HCT116 (cell line): Measurements from ENCODE around the gene DPF3. TPM values are rescaled to one million over a fixed set of nuclear protein-coding genes. Genes with fewer than 3 reads are reported as not detected.

Experiments
- ATAC-seq: fragments of 200-7000 bp; cut with Tn5 transposase; 2 replicates; pipeline ENCODE4 v1.9.1; 2020; ENCODE audit warnings: mild to moderate bottlenecking, moderate library complexity
- BruUV-seq: library from RNA; stranded (reverse); fragments of 400-500 nt; replicated peaks from 2 replicates; lab custom pipeline; 2021; lab: Mats Ljungman, UMichigan
- CTCF ChIA-PET: fragments of 300-600 bp; sonication (Branson Sonifier 250); formaldehyde crosslinking; loops from one replicate; lab custom pipeline; 2021; ENCODE audit warnings: antibody characterized with exemption; lab: Charles Lee
- POLR2A ChIA-PET: fragments of 300-600, 350-600 bp; sonication (Branson Sonifier 250); formaldehyde crosslinking; loops from one replicate; lab custom pipeline; 2021; ENCODE audit warnings: antibody characterized with exemption; lab: Charles Lee
- RAD21 ChIA-PET, 2 experiments: fragments of 300-600 bp; sonication (Branson Sonifier 250); formaldehyde crosslinking; loops; one replicate each; lab custom pipeline; 2023; ENCODE audit warnings: low total read pairs in 2 of 2; ENCODE audit not compliant: uncharacterized antibody in 2 of 2, unreplicated experiment in 2 of 2, low non-redundant PET in 1 of 2; lab: Charles Lee
- DNase-seq: peaks from one replicate; pipeline ENCODE4 v3.0.0-alpha.2; 2010; ENCODE audit warnings: low read depth, low spot score
- H2AFZ ChIP-seq: fragments of 200-600 bp; shearing (Covaris generic), sonication (generic); 2 replicates; pipeline ENCODE4 v1.6.1; 2017; ENCODE audit warnings: low read depth, mixed run types, mixed read lengths, antibody characterized with exemption, low read length; ENCODE audit not compliant: poor library complexity, severe bottlenecking
- H3K27ac ChIP-seq: 2 replicates; pipeline ENCODE4 v1.5.1; 2012; ENCODE audit warnings: low read depth, low read length
- H3K27me3 ChIP-seq: fragments of 200-600 bp; sonication (generic); 2 replicates; pipeline ENCODE4 v1.6.1; 2016; ENCODE audit warnings: mixed run types, low read length, mixed read lengths; ENCODE audit not compliant: insufficient read depth
- H3K36me3 ChIP-seq, 2 experiments: fragments of 200-500 bp in 1 of 2; fragments of 200-600 bp in 1 of 2; sonication (Bioruptor generic) in 1 of 2; sonication (generic) in 1 of 2; 2 replicates each; pipeline versions ENCODE4 v1.5.1 to v1.6.1; 2014 to 2016; ENCODE audit warnings: low read length in 2 of 2, inconsistent platforms in 1 of 2, mixed read lengths in 1 of 2, mixed run types in 1 of 2; ENCODE audit not compliant: insufficient read depth in 2 of 2, control insufficient read depth in 1 of 2
- H3K4me1 ChIP-seq, 2 experiments: fragments of 200-600 bp in 1 of 2; sonication (generic) in 1 of 2; 2 replicates each; pipeline versions ENCODE4 v1.5.1 to v1.6.1; 2012 to 2017; ENCODE audit warnings: low read length in 2 of 2, inconsistent platforms in 1 of 2, mild to moderate bottlenecking in 1 of 2, mixed read lengths in 1 of 2, mixed run types in 1 of 2, moderate library complexity in 1 of 2; ENCODE audit not compliant: insufficient read depth in 2 of 2, control insufficient read depth in 1 of 2
- H3K4me2 ChIP-seq: fragments of 200-600 bp; sonication (generic); 2 replicates; pipeline ENCODE4 v1.6.1; 2017; ENCODE audit warnings: mixed run types, low read length, mixed read lengths
- H3K4me3 ChIP-seq, 2 experiments: fragments of 200-600 bp in 1 of 2; sonication (generic) in 1 of 2; replicated peaks in 1 of 2; 2 replicates each; pipeline ENCODE4 v1.5.1; 2011 to 2016; ENCODE audit warnings: low read length in 2 of 2, control low read depth in 1 of 2, low read depth in 1 of 2, mild to moderate bottlenecking in 1 of 2, mixed read lengths in 1 of 2, mixed run types in 1 of 2
- H3K79me2 ChIP-seq: fragments of 200-600 bp; sonication (generic); 2 replicates; pipeline ENCODE4 v1.6.1; 2017; ENCODE audit warnings: mild to moderate bottlenecking, mixed run types, low read length, moderate library complexity, mixed read lengths; ENCODE audit not compliant: insufficient read depth
- H3K9ac ChIP-seq: fragments of 200-600 bp; sonication (generic); 2 replicates; pipeline ENCODE4 v1.6.1; 2016; ENCODE audit warnings: low read length, mixed read lengths
- H3K9me2 ChIP-seq: fragments of 200-600 bp; sonication (generic), shearing (Covaris generic); 2 replicates; pipeline ENCODE4 v1.6.1; 2017; ENCODE audit warnings: mixed run types, mild to moderate bottlenecking, moderate library complexity; ENCODE audit not compliant: insufficient read depth
- H3K9me3 ChIP-seq, 2 experiments: fragments of 200-500 bp in 1 of 2; fragments of 200-600 bp in 1 of 2; sonication (Bioruptor generic) in 1 of 2; sonication (generic) in 1 of 2; 2 replicates each; pipeline ENCODE4 v1.6.1; 2014 to 2017; ENCODE audit warnings: low read length in 2 of 2, mixed read lengths in 2 of 2, inconsistent platforms in 1 of 2, low read depth in 1 of 2, mild to moderate bottlenecking in 1 of 2, mixed run types in 1 of 2, moderate library complexity in 1 of 2; ENCODE audit not compliant: control insufficient read depth in 1 of 2, insufficient read depth in 1 of 2
- H4K20me1 ChIP-seq: fragments of 200-600 bp; sonication (generic), shearing (Covaris generic); 2 replicates; pipeline ENCODE4 v1.6.1; 2017; ENCODE audit warnings: mixed run types, mild to moderate bottlenecking, moderate library complexity; ENCODE audit not compliant: insufficient read depth
- ATF3 ChIP-seq: IDR thresholded peaks from 2 replicates; pipeline ENCODE4 v1.6.1; 2012
- CEBPB ChIP-seq: IDR thresholded peaks from 2 replicates; pipeline ENCODE4 v1.6.1; 2012; ENCODE audit warnings: low read depth
- CTCF ChIP-seq, 3 experiments: fragments of 200-600 bp in 1 of 3; sonication (generic) in 1 of 3; IDR thresholded peaks in 2 of 3; conservative IDR thresholded peaks in 1 of 3; 2 replicates each; pipeline ENCODE4 v1.5.1; 2012 to 2017; ENCODE audit warnings: low read depth in 2 of 3, low read length in 2 of 3, antibody characterized with exemption in 1 of 3, borderline replicate concordance in 1 of 3, control low read depth in 1 of 3, mild to moderate bottlenecking in 1 of 3, mixed read lengths in 1 of 3, mixed run types in 1 of 3, moderate library complexity in 1 of 3; ENCODE audit not compliant: insufficient read depth in 1 of 3
- ELF1 ChIP-seq: IDR thresholded peaks from 2 replicates; pipeline ENCODE4 v1.6.1; 2012; ENCODE audit warnings: low read depth, borderline replicate concordance
- FOSL1 ChIP-seq: IDR thresholded peaks from 2 replicates; pipeline ENCODE4 v1.6.1; 2012; ENCODE audit warnings: low read depth
- POLR2A ChIP-seq: IDR thresholded peaks from 2 replicates; pipeline ENCODE4 v1.7.0; 2011; ENCODE audit warnings: borderline replicate concordance; ENCODE audit not compliant: insufficient read depth, insufficient read length; ENCODE audit errors: extremely low read depth
- REST ChIP-seq: IDR thresholded peaks from 2 replicates; pipeline ENCODE4 v1.6.1; 2012; ENCODE audit warnings: low read depth
- SIN3A ChIP-seq: IDR thresholded peaks from 2 replicates; pipeline ENCODE4 v1.6.1; 2012; ENCODE audit warnings: low read depth
- TCF7L2 ChIP-seq: IDR thresholded peaks from 2 replicates; pipeline ENCODE4 v1.7.0; 2011; ENCODE audit warnings: borderline replicate concordance, inconsistent platforms; ENCODE audit not compliant: insufficient read depth, insufficient read length; ENCODE audit errors: extremely low read depth
- ZBTB33 ChIP-seq: IDR thresholded peaks from 2 replicates; pipeline ENCODE4 v1.6.1; 2011; ENCODE audit warnings: mild to moderate bottlenecking, low read length, moderate library complexity; ENCODE audit not compliant: insufficient replicate concordance; ENCODE audit errors: extremely low read depth
- ZNF274 ChIP-seq: fragments of 200-500 bp; sonication (Bioruptor generic); IDR thresholded peaks from 2 replicates; pipeline ENCODE4 v1.6.1; 2014; ENCODE audit warnings: mild to moderate bottlenecking, low read depth, low read length, inconsistent platforms
- intact Hi-C: fragments of 100-400 bp; cut with micrococcal nuclease; formaldehyde crosslinking; loops from 2 replicates; pipeline ENCODE4 v1.10.0; 2022
- total RNA-seq: library from RNA; stranded (reverse); gene quantifications from one replicate; pipeline ENCODE4 v1.2.1, GENCODE V29; 2021; ENCODE audit not compliant: unreplicated experiment

The DPF3 gene
- total RNA-seq, 1 experiment from 2014 or later, result 0.27 TPM

DNA sequence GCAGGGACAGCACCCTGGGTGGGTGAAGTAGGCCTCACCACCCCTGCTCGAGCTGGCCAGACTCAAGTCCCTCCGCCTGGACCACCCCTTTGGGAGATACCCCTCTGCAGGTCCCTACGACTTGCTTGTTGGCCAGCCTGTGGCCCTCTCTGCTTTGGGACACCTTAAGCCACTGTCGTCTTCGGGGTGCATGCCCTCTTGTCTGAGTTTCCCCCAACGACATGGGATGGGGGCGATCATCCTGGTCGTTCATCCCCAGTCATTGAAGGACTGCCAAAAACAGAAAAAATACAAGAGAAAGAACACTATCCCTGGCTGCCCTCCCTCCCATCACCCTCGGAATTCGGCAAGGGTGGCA lies 151.1 kb downstream of the DPF3 start:
- intact Hi-C loops, result no loop called here
- no TSS peak for BruUV-seq
- Histone ChIP-seq H3K9me3 (no peaks in the 10 kb centered on the region), H3K9ac (no peak overlapping the region), H3K27me3 (no peaks in the 10 kb centered on the region), H3K4me1 (peaks cover 2 to 8% of the 10 kb centered on the region in 2 experiments; a peak in 2 of 4 replicates), H3K27ac (no peak overlapping the region), H3K4me2 (no peak overlapping the region), H3K36me3 (no peaks in the 10 kb centered on the region), H2AFZ (no peak overlapping the region), H3K4me3 (no peak overlapping the region), H3K9me2 (no peaks in the 10 kb centered on the region), H4K20me1 (no peaks in the 10 kb centered on the region), H3K79me2 (no peaks in the 10 kb centered on the region)
- RAD21 ChIA-PET, result no interaction called here
- no peak for DNase-seq
- no peak for ATAC-seq
- TF ChIP-seq REST (no peak), FOSL1 (no peak), SIN3A (no peak)
- POLR2A ChIA-PET, result no interaction called here
- CTCF ChIA-PET, result no interaction called here

DNA sequence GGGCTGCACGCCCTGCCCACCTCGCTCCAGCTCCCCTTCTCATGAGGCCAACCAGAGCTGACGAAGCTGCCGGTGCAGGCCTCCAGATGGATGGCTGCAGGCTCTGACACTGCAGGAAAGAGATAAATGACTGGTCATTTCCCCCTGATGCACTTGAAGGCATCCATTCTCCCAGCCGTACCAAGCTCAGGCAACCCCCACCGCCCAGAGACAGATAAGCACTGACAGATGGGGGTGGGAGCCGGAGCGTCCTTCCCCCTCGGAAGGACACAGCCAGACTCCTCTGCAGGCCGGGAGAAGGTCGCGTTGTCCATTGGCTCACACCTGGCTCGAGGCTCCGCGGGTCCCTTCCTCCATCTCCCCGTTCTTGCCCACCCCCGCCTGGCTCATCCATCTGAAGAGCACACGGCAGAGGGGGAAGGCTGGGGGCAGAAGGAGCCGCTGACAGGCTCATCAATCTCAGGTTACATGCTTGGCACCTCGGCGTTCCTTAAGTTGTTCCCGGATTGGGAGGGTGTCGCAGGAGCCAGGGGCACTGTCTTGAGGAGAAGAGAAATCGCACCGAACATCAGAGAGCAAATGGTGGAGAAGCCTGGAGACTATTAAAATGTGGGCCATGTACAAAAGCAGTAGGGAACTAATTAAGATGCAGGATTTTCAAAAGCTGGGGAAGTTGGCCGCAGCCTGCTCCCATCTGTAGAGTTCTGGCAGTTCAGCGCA lies 151.6 kb downstream of the DPF3 start:
- POLR2A ChIA-PET, result no interaction called here
- CTCF ChIA-PET, result no interaction called here
- intact Hi-C loops, result no loop called here
- H3K9me2 ChIP-seq, result no peaks in the 10 kb centered on the region
- no peaks in the 10 kb centered on the region for H3K36me3 ChIP-seq
- peaks cover 2 to 8% of the 10 kb centered on the region in 2 experiments; a peak in 2 of 4 replicates for H3K4me1 ChIP-seq
- no peaks in the 10 kb centered on the region for H3K27me3 ChIP-seq
- no peak overlapping the region for H3K4me2 ChIP-seq
- H3K79me2 ChIP-seq, result no peaks in the 10 kb centered on the region
- H3K27ac ChIP-seq, result no peak overlapping the region
- RAD21 ChIA-PET, result no interaction called here
- no peak overlapping the region for H3K4me3 ChIP-seq
- no peaks in the 10 kb centered on the region for H4K20me1 ChIP-seq
- ATAC-seq (no peak), DNase-seq (no peak)
- H2AFZ ChIP-seq, result no peak overlapping the region
- H3K9ac ChIP-seq, result no peak overlapping the region
- no peaks in the 10 kb centered on the region for H3K9me3 ChIP-seq
- no TSS peak for BruUV-seq
- no peak for TF ChIP-seq ZNF274
- TF ChIP-seq ZBTB33, result no peak
- TF ChIP-seq CEBPB, result no peak
- TF ChIP-seq CTCF (IDR thresholded peaks at IDR 0.05 in 2 of 3, conservative IDR thresholded peaks at IDR 0.05 in 1 of 3; ENCODE audit: borderline replicate concordance in 1 of 3, insufficient read depth in 1 of 3, low read depth in 2 of 3, low read length in 2 of 3), result no peak
- TF ChIP-seq ELF1, result no peak
- no peak for TF ChIP-seq POLR2A
- TF ChIP-seq ATF3, result no peak
- no peak for TF ChIP-seq TCF7L2
